ENCODE data around the gene HLA-DPB1.

The HLA-DPB1 gene

DNA sequence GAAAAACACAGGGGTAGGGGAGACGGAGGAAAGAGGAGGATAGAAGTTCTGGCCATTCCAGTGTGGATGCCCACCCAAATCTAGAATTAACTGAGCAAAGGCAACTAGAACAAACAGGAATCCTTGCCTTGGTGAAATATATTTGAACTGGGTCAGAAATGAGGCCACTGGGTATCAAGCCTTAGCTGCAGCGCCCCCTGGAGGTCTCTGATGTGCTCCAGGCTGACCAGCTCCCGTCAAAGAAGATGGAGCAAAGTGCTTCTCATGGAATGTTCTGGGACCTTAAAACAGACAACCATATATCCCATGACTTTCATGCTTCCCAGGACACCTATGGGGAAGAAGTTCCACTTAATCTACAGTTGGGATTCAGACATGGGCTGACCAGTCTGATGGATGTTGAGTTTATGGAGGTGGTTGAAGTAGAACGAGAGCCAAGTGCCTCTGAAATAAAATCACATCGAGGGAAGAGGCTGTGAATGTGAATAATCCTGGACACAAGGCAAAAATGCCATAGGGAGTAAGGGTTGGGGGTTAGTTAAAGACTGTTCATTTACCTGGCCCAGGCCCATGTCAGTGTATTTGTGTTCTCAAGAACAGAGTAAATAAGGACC, 50.4 kb downstream of the HLA-DPB1 start:
- TF ChIP-seq, protein P1, sequence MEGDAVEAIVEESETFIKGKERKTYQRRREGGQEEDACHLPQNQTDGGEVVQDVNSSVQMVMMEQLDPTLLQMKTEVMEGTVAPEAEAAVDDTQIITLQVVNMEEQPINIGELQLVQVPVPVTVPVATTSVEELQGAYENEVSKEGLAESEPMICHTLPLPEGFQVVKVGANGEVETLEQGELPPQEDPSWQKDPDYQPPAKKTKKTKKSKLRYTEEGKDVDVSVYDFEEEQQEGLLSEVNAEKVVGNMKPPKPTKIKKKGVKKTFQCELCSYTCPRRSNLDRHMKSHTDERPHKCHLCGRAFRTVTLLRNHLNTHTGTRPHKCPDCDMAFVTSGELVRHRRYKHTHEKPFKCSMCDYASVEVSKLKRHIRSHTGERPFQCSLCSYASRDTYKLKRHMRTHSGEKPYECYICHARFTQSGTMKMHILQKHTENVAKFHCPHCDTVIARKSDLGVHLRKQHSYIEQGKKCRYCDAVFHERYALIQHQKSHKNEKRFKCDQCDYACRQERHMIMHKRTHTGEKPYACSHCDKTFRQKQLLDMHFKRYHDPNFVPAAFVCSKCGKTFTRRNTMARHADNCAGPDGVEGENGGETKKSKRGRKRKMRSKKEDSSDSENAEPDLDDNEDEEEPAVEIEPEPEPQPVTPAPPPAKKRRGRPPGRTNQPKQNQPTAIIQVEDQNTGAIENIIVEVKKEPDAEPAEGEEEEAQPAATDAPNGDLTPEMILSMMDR (IDR thresholded peaks at IDR 0.05; ENCODE audit: control insufficient read depth, extremely low read depth, insufficient read depth) = peak; percentile 55
- no peak overlapping the region for H3K4me3 ChIP-seq (ENCODE audit: low read depth, low read length)
- no peak for DNase-seq (ENCODE audit: low read depth)

DNA sequence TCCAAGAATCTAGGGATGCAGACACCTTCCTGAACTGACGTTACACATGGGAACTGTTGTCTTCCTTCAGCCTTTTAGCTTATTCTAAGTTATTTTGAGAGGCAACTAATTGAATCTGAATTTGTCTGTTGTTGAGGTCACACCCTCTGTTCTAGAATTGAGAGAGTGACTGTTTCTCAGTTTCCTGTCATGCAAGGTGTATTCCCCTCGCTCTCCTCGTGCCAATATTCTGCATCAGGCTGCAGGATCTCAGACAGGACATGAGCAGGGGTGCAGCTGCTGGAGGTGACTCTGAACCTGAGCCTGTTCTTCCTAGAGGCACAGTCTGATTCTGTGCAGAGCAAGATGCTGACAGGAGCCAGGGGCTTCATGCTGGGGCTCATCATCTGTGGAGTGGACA, 52.5 kb downstream of the HLA-DPB1 start:
- TF ChIP-seq, protein P1 (IDR thresholded peaks at IDR 0.05; ENCODE audit: control insufficient read depth, extremely low read depth, insufficient read depth) = no peak
- H3K4me3 ChIP-seq (ENCODE audit: low read depth, low read length) = no peak overlapping the region
- DNase-seq (ENCODE audit: low read depth) = no peak

GRCh38 chr6:33132081-33132524, 56.3 kb downstream of the HLA-DPB1 start:
- DNase-seq (ENCODE audit: low read depth) = no peak
- TF ChIP-seq, protein P1 (IDR thresholded peaks at IDR 0.05; ENCODE audit: control insufficient read depth, extremely low read depth, insufficient read depth) = no peak
- no peak overlapping the region for H3K4me3 ChIP-seq (ENCODE audit: low read depth, low read length)

DNA sequence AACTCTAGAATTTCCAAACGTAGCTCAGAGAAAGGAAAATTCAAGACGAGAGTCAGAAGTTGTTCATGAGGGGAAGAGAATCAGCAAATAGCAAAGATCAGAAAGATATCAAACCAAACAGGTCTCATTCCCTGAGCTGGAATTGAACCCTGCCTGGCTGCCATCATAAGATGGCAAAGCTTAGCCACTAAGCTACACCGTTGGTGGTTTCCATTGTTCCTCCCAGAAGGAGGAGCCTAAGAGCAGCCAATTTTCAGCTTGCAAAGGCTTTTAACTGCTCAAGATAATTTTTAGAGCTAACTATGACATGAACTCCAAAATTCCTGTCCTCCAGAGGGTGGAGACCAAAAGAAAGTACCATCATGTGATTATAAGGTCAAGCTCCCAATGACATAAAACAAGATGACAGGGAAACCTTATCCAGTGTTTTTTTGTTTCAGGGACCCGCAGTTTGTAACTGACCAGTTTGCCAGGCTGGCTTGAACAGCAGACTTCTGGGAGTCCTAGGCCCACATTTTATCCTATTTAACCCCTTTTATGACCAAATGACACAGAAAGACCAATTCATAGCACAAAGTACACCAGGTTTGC, 60.6 kb downstream of the HLA-DPB1 start:
- TF ChIP-seq, protein P1 (IDR thresholded peaks at IDR 0.05; ENCODE audit: control insufficient read depth, extremely low read depth, insufficient read depth) = no peak
- H3K4me3 ChIP-seq (ENCODE audit: low read depth, low read length) = no peak overlapping the region
- DNase-seq (ENCODE audit: low read depth) = no peak

Data from LNCaP clone FGC (cell line).